Thyroid gland (tissue), 4 donors: ENCODE measurements around the gene NRN1L. TPM values are rescaled to one million over a fixed set of nuclear protein-coding genes. Genes with fewer than 3 reads are reported as not detected.

Experiments
- DNase-seq, 2 donors: peaks; one replicate each; pipeline ENCODE4 v3.0.0-alpha.2; 2019
- H3K27ac ChIP-seq, 3 donors: fragments of 200-600 bp; sonication (generic); 1 replicate in 2 of 3; 2 replicates in 1 of 3; pipeline ENCODE4 v1.5.1; 2016 to 2019; ENCODE audit warnings: mild to moderate bottlenecking in 1 of 3, moderate library complexity in 1 of 3
- H3K27me3 ChIP-seq: fragments of 200-600 bp; sonication (generic); one replicate; pipeline ENCODE4 v1.5.1; 2019
- H3K36me3 ChIP-seq, 2 donors: fragments of 200-600 bp; sonication (generic); one replicate each; pipeline ENCODE4 v1.5.1; 2016 to 2019
- H3K4me1 ChIP-seq, 2 donors: fragments of 200-600 bp; sonication (generic); one replicate each; pipeline ENCODE4 v1.5.1; 2017 to 2019
- H3K4me3 ChIP-seq, 3 donors: fragments of 200-600 bp; sonication (generic); replicated peaks in 1 of 3; 1 replicate in 2 of 3; 2 replicates in 1 of 3; pipeline ENCODE4 v1.5.1; 2016; ENCODE audit warnings: mild to moderate bottlenecking in 1 of 3
- H3K9me3 ChIP-seq: fragments of 200-600 bp; sonication (generic); one replicate; pipeline ENCODE4 v1.5.1; 2017
- POLR2A ChIP-seq, 2 donors: fragments of 450-650 bp; IDR thresholded peaks; one replicate each; pipeline ENCODE4 v1.6.1; 2017; ENCODE audit warnings: antibody characterized with exemption in 2 of 2, mild to moderate bottlenecking in 2 of 2, moderate library complexity in 1 of 2
- WGBS, 2 donors: methylation state at CpG; one replicate each; pipeline ENCODE4 v1.1.5; 2017; 5-methylcytosine and 5-hydroxymethylcytosine counted together
- intact Hi-C: fragments of 100-400 bp; cut with DNase I; formaldehyde crosslinking; loops from one replicate; pipeline ENCODE4 v1.15.1; 2023
- total RNA-seq, 4 donors: library from RNA; depleted of rRNA; stranded (reverse); fragments of >200 nt; gene quantifications; one replicate each; pipeline ENCODE4 v1.2.3, GENCODE V29; 2016
- TF ChIP-seq, protein P1 (sequence below), 6 experiments: fragments of 200-600 bp in 3 of 6; fragments of 450-650 bp in 3 of 6; sonication (generic) in 3 of 6; IDR thresholded peaks; one replicate each; pipeline ENCODE4 v1.5.1; 2016 to 2019; ENCODE audit warnings: antibody characterized with exemption in 6 of 6, mild to moderate bottlenecking in 2 of 6, inconsistent platforms in 1 of 6, moderate library complexity in 1 of 6

NRN1L gene
- total RNA-seq, 4 donors from 2014 or later, result 2.0 TPM; not detected in 3

- H3K9me3 ChIP-seq, result no peaks in the 10 kb centered on the region
- peaks cover 18% of the 10 kb centered on the region in 2 donors for H3K4me1 ChIP-seq
- H3K4me3 ChIP-seq, result no peak overlapping the region
- peaks cover 54 to 68% of the 10 kb centered on the region in 2 donors for H3K36me3 ChIP-seq
- no peaks in the 10 kb centered on the region for H3K27me3 ChIP-seq
- no peak overlapping the region for H3K27ac ChIP-seq
- TF ChIP-seq, protein P1, sequence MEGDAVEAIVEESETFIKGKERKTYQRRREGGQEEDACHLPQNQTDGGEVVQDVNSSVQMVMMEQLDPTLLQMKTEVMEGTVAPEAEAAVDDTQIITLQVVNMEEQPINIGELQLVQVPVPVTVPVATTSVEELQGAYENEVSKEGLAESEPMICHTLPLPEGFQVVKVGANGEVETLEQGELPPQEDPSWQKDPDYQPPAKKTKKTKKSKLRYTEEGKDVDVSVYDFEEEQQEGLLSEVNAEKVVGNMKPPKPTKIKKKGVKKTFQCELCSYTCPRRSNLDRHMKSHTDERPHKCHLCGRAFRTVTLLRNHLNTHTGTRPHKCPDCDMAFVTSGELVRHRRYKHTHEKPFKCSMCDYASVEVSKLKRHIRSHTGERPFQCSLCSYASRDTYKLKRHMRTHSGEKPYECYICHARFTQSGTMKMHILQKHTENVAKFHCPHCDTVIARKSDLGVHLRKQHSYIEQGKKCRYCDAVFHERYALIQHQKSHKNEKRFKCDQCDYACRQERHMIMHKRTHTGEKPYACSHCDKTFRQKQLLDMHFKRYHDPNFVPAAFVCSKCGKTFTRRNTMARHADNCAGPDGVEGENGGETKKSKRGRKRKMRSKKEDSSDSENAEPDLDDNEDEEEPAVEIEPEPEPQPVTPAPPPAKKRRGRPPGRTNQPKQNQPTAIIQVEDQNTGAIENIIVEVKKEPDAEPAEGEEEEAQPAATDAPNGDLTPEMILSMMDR (IDR thresholded peaks at IDR 0.05), result no peak
- no peak for TF ChIP-seq POLR2A (IDR thresholded peaks at IDR 0.05)
- intact Hi-C loops, result no loop called here
- DNase-seq, result no peak
- 87 to 94% methylated on average over 3 to 5 of the region's 6 CpGs for WGBS, 2 donors
These were observed 6.5 kb upstream of the NRN1L start for GRCh38 chr16:67878232-67878631.

DNA sequence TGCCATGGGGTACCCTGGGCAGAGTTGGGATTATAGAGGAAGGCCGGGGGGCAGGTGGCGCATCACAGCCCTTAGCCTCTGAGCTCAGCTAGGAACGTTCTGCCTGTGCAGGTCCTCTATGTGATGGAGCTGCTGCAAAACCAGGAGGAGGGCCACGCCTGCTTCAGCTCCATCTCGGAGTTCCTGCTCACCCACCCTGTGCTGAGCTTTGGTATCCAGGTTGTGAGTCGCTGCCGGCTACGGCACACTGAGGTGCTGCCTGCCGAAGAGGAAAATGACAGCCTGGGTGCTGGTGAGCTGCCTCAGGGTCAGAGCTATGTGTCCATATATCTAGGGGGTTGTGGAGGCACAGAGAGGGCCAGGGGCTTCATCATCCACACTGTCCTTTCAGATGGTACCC is 5.8 kb upstream of the NRN1L start:
- Histone ChIP-seq H3K27me3 (no peaks in the 10 kb centered on the region), H3K4me3 (no peak overlapping the region), H3K9me3 (no peaks in the 10 kb centered on the region), H3K36me3 (peaks cover 58 to 73% of the 10 kb centered on the region in 2 donors), H3K27ac (no peak overlapping the region), H3K4me1 (peaks cover 14 to 16% of the 10 kb centered on the region in 2 donors)
- no peak for DNase-seq
- no peak for TF ChIP-seq POLR2A (IDR thresholded peaks at IDR 0.05)
- TF ChIP-seq, protein P1 (IDR thresholded peaks at IDR 0.05), result no peak
- WGBS, 2 donors, result 94 to 97% methylated on average over 7 to 9 of the region's 9 CpGs
- intact Hi-C loops, result no loop called here

DNA sequence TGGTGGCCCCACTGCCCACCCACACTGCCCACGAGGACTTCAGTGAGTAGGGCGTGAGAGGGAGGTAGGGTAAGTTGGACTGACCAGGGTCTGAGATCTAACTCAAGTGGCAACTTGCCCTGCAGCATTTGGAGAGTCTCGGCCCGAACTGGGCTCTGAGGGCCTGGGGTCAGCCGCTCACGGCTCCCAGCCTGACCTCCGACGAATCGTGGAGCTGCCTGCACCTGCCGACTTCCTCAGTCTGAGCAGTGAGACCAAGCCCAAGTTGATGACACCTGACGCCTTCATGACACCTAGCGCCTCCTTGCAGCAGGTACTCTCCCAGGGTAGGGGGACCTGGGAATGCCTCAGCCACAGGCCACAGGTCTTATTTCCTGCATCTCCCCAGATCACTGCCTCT is 5.2 kb upstream of the NRN1L start:
- peaks cover 8 to 12% of the 10 kb centered on the region in 2 donors for H3K4me1 ChIP-seq
- no peak overlapping the region for H3K4me3 ChIP-seq
- 93 to 94% methylated on average over 12 of the region's 12 CpGs for WGBS, 2 donors
- no peaks in the 10 kb centered on the region for H3K27me3 ChIP-seq
- no peak for TF ChIP-seq POLR2A (IDR thresholded peaks at IDR 0.05)
- TF ChIP-seq, protein P1 (IDR thresholded peaks at IDR 0.05), result no peak
- no peak overlapping the region for H3K27ac ChIP-seq
- H3K9me3 ChIP-seq, result no peaks in the 10 kb centered on the region
- DNase-seq, result no peak
- intact Hi-C loops, result no loop called here
- peaks cover 58 to 77% of the 10 kb centered on the region in 2 donors for H3K36me3 ChIP-seq

DNA sequence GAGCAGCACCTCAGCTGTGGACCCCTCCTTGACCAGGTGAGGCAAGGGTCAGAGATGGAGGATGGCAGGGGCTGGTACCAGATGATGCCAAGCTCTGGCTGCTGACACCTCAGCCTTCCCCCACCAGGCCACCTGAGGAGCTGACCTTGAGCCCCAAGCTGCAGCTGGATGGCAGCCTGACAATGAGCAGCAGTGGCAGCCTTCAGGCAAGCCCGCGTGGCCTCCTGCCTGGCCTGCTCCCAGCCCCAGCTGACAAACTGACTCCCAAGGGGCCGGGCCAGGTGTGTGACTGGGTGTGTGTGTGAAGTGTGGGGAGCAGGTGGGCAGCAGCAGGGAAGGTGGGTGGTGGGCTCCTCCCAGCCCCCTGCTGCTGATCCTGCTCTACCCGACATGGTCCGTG is 4.7 kb upstream of the NRN1L start:
- TF ChIP-seq, protein P1 (IDR thresholded peaks at IDR 0.05), result no peak
- TF ChIP-seq POLR2A (IDR thresholded peaks at IDR 0.05), result no peak
- Histone ChIP-seq H3K27ac (no peak overlapping the region), H3K4me1 (peaks cover 4 to 9% of the 10 kb centered on the region in 2 donors), H3K4me3 (no peak overlapping the region), H3K27me3 (no peaks in the 10 kb centered on the region), H3K36me3 (peaks cover 58 to 77% of the 10 kb centered on the region in 2 donors), H3K9me3 (no peaks in the 10 kb centered on the region)
- WGBS, 2 donors, result 87 to 98% methylated on average over 2 to 4 of the region's 5 CpGs
- intact Hi-C loops, result loop anchor here (5.0 kb wide), 2 partner anchors 47 to 162 kb away; no protein-coding TSS in a partner anchor
- DNase-seq, result no peak

- Histone ChIP-seq H3K9me3 (no peaks in the 10 kb centered on the region), H3K27me3 (no peaks in the 10 kb centered on the region), H3K4me3 (no peak overlapping the region), H3K4me1 (peaks cover 0 to 4% of the 10 kb centered on the region in 2 donors), H3K27ac (no peak overlapping the region), H3K36me3 (peaks cover 58 to 77% of the 10 kb centered on the region in 2 donors)
- intact Hi-C loops, result loop anchor here (5.0 kb wide), 2 partner anchors 47 to 162 kb away; no protein-coding TSS in a partner anchor
- DNase-seq, result no peak
- 92 to 97% methylated on average over 13 of the region's 13 CpGs for WGBS, 2 donors
- no peak for TF ChIP-seq POLR2A (IDR thresholded peaks at IDR 0.05)
- TF ChIP-seq, protein P1 (IDR thresholded peaks at IDR 0.05), result no peak
These were observed 4.1 kb upstream of the NRN1L start for GRCh38 chr16:67880584-67880983.
